ENCODE data around the gene ADM. TPM values are rescaled to one million over a fixed set of nuclear protein-coding genes. Genes with fewer than 3 reads are reported as not detected.
A peak's percentile ranks its signal among the peaks of the same experiment; 100 is the strongest.

The ADM gene
- total RNA-seq, 1 experiment from 2014 or later = 82.5 TPM

DNA sequence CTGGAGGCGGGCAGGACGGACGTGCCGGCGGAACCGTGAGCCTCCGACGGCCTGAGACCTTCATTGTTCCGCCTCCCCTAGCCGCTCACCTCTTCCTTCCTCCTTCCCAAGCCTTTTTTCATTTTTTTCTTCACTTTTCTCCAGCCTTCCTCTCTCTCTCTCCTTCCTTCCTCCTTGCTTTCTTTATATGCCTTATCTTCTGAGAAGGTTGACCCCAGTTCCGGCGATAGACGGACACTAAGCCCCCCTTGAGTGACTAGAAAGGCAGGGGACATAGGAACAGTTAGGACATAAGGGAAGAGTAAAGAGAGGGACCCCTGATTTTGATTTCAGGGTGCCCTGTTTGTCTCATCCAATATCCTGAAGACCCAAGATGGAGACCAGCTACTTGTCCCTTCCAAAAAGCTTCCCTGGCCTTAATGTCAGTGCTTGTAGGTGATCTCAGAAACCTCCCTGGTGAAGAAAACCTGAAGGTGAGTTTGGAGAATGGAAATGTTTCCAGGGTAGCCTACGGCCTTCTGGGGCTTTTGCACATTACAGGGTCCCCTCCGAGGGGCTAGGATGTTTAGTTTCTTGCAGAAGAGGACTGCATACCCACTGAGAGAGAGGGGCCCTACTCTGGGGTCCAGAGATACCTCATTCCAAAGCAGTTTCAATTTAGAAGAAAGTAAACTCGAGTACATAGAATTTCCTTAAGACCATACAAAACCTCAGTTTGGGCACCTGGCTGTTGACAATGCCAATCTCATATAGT, 3.5 kb downstream of the ADM start:
- intact Hi-C loops (cut with micrococcal nuclease) = loop anchor here (1.0 to 5.0 kb wide), 6 partner anchors 14 to 696 kb away; no protein-coding TSS in a partner anchor
- Histone ChIP-seq H3K27me3 (ENCODE audit: low read length) (no peaks in the 10 kb centered on the region), H3K9me3 (ENCODE audit: low read length) (no peaks in the 10 kb centered on the region), H2AFZ (ENCODE audit: low read length) (peak overlapping the region; percentile 65), H3K27ac (ENCODE audit: low read length) (peak overlapping the region; percentile 89), H4K20me1 (ENCODE audit: low read length) (peaks cover 10% of the 10 kb centered on the region), H3K4me1 (ENCODE audit: insufficient read depth, low read length) (peaks cover 21% of the 10 kb centered on the region), H3F3A (ENCODE audit: low read length, unreplicated experiment) (no peaks in the 10 kb centered on the region), H3K4me2 (ENCODE audit: low read length) (peak overlapping the region; percentile 96), H3K36me3 (ENCODE audit: low read depth, low read length) (no peaks in the 10 kb centered on the region), H3K9ac (ENCODE audit: low read length) (peak overlapping the region; percentile 77), H3K79me2 (ENCODE audit: low read length) (peaks cover 24% of the 10 kb centered on the region), H3K9me2 (replicated peaks; ENCODE audit: low read length) (no peaks in the 10 kb centered on the region), H3K4me3 (ENCODE audit: low read length) (peak overlapping the region; percentile 93)
- ChIA-PET POLR2A (ENCODE audit: unreplicated experiment) (interaction anchor here (0.7 kb wide), 1 partner anchor 318 kb away, joined by 4 read pairs; no protein-coding TSS in a partner anchor), CTCF (interaction anchor here (0.6 to 1.3 kb wide), 4 partner anchors 58 to 317 kb away, joined by 3 to 7 read pairs (median 5); no protein-coding TSS in a partner anchor)
- ATAC-seq = no peak
- DNase-seq = no peak
- BruUV-seq (replicated peaks) = no TSS peak
- TF ChIP-seq, protein P1, sequence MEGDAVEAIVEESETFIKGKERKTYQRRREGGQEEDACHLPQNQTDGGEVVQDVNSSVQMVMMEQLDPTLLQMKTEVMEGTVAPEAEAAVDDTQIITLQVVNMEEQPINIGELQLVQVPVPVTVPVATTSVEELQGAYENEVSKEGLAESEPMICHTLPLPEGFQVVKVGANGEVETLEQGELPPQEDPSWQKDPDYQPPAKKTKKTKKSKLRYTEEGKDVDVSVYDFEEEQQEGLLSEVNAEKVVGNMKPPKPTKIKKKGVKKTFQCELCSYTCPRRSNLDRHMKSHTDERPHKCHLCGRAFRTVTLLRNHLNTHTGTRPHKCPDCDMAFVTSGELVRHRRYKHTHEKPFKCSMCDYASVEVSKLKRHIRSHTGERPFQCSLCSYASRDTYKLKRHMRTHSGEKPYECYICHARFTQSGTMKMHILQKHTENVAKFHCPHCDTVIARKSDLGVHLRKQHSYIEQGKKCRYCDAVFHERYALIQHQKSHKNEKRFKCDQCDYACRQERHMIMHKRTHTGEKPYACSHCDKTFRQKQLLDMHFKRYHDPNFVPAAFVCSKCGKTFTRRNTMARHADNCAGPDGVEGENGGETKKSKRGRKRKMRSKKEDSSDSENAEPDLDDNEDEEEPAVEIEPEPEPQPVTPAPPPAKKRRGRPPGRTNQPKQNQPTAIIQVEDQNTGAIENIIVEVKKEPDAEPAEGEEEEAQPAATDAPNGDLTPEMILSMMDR (conservative IDR thresholded peaks at IDR 0.05; ENCODE audit: low read depth, low read length) = no peak
- TF ChIP-seq EZH2phosphoT487 (IDR thresholded peaks at IDR 0.05; ENCODE audit: borderline replicate concordance, low read length) (0 out of 2 replicates have a peak, but pooled peaks have one; percentile 64), EZH2 (IDR thresholded peaks at IDR 0.05; ENCODE audit: low read length, unreplicated experiment) (no peak)

DNA sequence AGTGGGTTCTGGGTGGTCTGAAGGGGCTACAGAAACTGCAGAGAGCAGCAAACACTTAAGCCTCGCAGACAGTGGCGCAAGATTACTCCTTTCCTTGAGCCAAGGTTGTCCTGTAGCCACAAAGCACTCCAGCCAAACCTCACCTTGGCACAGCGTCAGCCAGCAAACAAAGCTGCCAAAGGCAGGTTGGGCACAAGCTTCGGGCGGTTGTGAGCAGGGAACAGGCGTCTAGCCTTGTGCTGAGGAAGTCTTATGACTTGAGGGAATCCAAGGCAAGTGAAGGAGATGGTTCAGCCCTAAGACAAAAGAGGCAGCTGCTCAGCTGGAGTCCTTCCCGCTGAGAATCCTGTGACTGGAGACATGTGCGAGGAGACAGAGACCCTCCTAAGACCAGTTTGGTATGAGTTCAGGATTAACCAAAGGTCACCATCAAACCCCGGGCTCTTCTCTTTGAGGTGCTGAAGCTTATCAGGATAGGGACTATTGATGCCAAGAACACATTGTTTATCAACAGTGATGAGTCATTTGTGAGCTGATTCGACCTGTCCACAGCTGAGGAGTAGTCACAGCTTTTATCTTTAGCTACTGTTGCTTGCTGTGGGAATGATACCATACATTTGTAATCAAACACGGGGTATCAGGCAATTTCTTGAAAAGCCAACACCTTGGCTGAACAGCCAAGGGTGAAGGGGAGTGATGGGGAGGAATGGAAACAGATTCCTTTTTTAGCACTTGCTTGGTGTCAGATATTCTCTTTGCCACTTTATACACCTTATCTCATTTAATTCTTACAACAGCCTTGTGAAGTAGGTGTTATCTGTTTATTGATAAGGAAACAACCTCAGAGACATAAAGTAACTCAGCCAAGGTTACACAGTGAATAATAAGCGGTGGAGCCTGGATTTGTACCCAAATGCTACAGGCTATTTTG, 4.6 kb downstream of the ADM start:
- ChIA-PET CTCF (interaction anchor here (0.6 to 1.3 kb wide), 8 partner anchors 14 to 561 kb away, joined by 3 to 5 read pairs (median 3); no protein-coding TSS in a partner anchor), POLR2A (ENCODE audit: unreplicated experiment) (interaction anchor here (0.6 to 0.7 kb wide), 4 partner anchors 145 to 473 kb away, joined by 3 to 5 read pairs (median 3); no protein-coding TSS in a partner anchor)
- H3K4me3 ChIP-seq (ENCODE audit: low read length) = peak overlapping the region; percentile 93; the same call in 1 of the 2 replicates
- peaks cover 10% of the 10 kb centered on the region for H4K20me1 ChIP-seq (ENCODE audit: low read length)
- no peaks in the 10 kb centered on the region for H3K27me3 ChIP-seq (ENCODE audit: low read length)
- no peak overlapping the region for H2AFZ ChIP-seq (ENCODE audit: low read length)
- intact Hi-C loops (cut with micrococcal nuclease) = loop anchor here (2.0 to 5.0 kb wide), 5 partner anchors 13 to 697 kb away; no protein-coding TSS in a partner anchor
- 0 out of 2 replicates have a peak overlapping the region, but pooled peaks have one; percentile 6 for H3K27ac ChIP-seq (ENCODE audit: low read length)
- DNase-seq (peak; percentile 89), ATAC-seq (peak; percentile 6)
- no peaks in the 10 kb centered on the region for H3K9me3 ChIP-seq (ENCODE audit: low read length)
- H3K4me2 ChIP-seq (ENCODE audit: low read length) = peak overlapping the region; percentile 96
- peaks cover 21% of the 10 kb centered on the region for H3K4me1 ChIP-seq (ENCODE audit: insufficient read depth, low read length)
- H3K9me2 ChIP-seq (replicated peaks; ENCODE audit: low read length) = no peaks in the 10 kb centered on the region
- no peak for TF ChIP-seq EZH2 (IDR thresholded peaks at IDR 0.05; ENCODE audit: low read length, unreplicated experiment)
- TF ChIP-seq, protein P1 (conservative IDR thresholded peaks at IDR 0.05; ENCODE audit: low read depth, low read length) = no peak
- TF ChIP-seq EZH2phosphoT487 (IDR thresholded peaks at IDR 0.05; ENCODE audit: borderline replicate concordance, low read length) = no peak
- no peaks in the 10 kb centered on the region for H3K36me3 ChIP-seq (ENCODE audit: low read depth, low read length)
- H3F3A ChIP-seq (ENCODE audit: low read length, unreplicated experiment) = no peaks in the 10 kb centered on the region
- BruUV-seq (replicated peaks) = no TSS peak
- H3K9ac ChIP-seq (ENCODE audit: low read length) = no peak overlapping the region
- peaks cover 21% of the 10 kb centered on the region for H3K79me2 ChIP-seq (ENCODE audit: low read length)
